GM12892 (cell line): Measurements from ENCODE around the gene HMGA1.

ENCODE experiments used
- POLR2A ChIP-seq: IDR thresholded peaks from 2 replicates; pipeline ENCODE4 v1.6.1; 2011; ENCODE audit warnings: low read depth, low read length, control low read depth
- POLR2AphosphoS5 ChIP-seq: IDR thresholded peaks from 2 replicates; pipeline ENCODE4 v1.6.1; 2011; ENCODE audit warnings: low read depth, low read length, control low read depth
- TAF1 ChIP-seq: IDR thresholded peaks from 2 replicates; pipeline ENCODE4 v1.6.1; 2011; ENCODE audit warnings: low read depth, mild to moderate bottlenecking, control low read depth, low read length, borderline replicate concordance

GRCh38 chr6:34289137-34289536, 52.5 kb downstream of the HMGA1 start:
- TF ChIP-seq POLR2AphosphoS5 (no peak), TAF1 (no peak), POLR2A (no peak)
